Astrocyte of the spinal cord (primary cell): ENCODE data around the gene C10orf71.

Source experiments
- DNase-seq: peaks from one replicate; pipeline ENCODE4 v3.0.0; 2011; ENCODE audit warnings: low read depth, low spot score
- H3K4me3 ChIP-seq: 2 replicates; pipeline ENCODE4 v1.5.1; 2011; ENCODE audit warnings: low read depth, mild to moderate bottlenecking, low read length, moderate library complexity
- CTCF ChIP-seq: IDR thresholded peaks from 2 replicates; pipeline ENCODE4 v1.5.1; 2012; ENCODE audit warnings: low read depth, mild to moderate bottlenecking, low read length, inconsistent platforms
- in situ Hi-C: cut with HindIII; loops from 2 replicates; pipeline ENCODE4 v1.10.0; 2017; ENCODE audit warnings: low sequenced_read_pairs

Gene C10orf71

GRCh38 chr10:49322371-49323170 lies 23.6 kb downstream of the C10orf71 start:
- no peak for TF ChIP-seq CTCF
- no peak overlapping the region for H3K4me3 ChIP-seq
- DNase-seq, result no peak
- in situ Hi-C loops, result no loop called here

- no peak for DNase-seq
- no peak overlapping the region for H3K4me3 ChIP-seq
- TF ChIP-seq CTCF, result no peak
- in situ Hi-C loops, result no loop called here
Measured at GRCh38 chr10:49323171-49323895, 24.4 kb downstream of the C10orf71 start.

GRCh38 chr10:49323896-49324270 lies 24.9 kb downstream of the C10orf71 start:
- no peak for TF ChIP-seq CTCF
- DNase-seq, result no peak
- in situ Hi-C loops, result no loop called here
- H3K4me3 ChIP-seq, result no peak overlapping the region

- in situ Hi-C loops, result no loop called here
- TF ChIP-seq CTCF, result peak; percentile 27
- H3K4me3 ChIP-seq, result no peak overlapping the region
- DNase-seq, result no peak
Measured at GRCh38 chr10:49324711-49325110, 25.7 kb downstream of the C10orf71 start.

GRCh38 chr10:49325131-49325915 lies 26.4 kb downstream of the C10orf71 start:
- in situ Hi-C loops, result no loop called here
- no peak overlapping the region for H3K4me3 ChIP-seq
- DNase-seq, result no peak
- no peak for TF ChIP-seq CTCF
